LHCN-M2 (cell line): Measurements from ENCODE around the gene C13orf46. TPM values are rescaled to one million over a fixed set of nuclear protein-coding genes. Genes with fewer than 3 reads are reported as not detected.

ENCODE experiments used
- DNase-seq: peaks from one replicate; pipeline ENCODE4 v3.0.0-alpha.2; 2012; ENCODE audit warnings: low read depth
- total RNA-seq: library from RNA; depleted of rRNA; stranded (reverse); fragments of >200 nt; gene quantifications from 2 replicates; pipeline ENCODE4 v1.2.3, GENCODE V29; 2014

The C13orf46 gene
- total RNA-seq, 1 experiment from 2014 or later: 0.11 TPM

GRCh38 chr13:114010401-114011101 is 36.7 kb upstream of the C13orf46 start:
- no peak for DNase-seq

- DNase-seq: no peak
Measured at GRCh38 chr13:114009590-114010400, 35.9 kb upstream of the C13orf46 start.

- no peak for DNase-seq
Measured at GRCh38 chr13:114008964-114009589, 35.2 kb upstream of the C13orf46 start.

- no peak for DNase-seq
Measured at GRCh38 chr13:114007566-114007965, 33.7 kb upstream of the C13orf46 start.

- DNase-seq: no peak
Measured at GRCh38 chr13:114005206-114005724, 31.4 kb upstream of the C13orf46 start.

GRCh38 chr13:114004420-114005205 is 30.7 kb upstream of the C13orf46 start:
- no peak for DNase-seq

- no peak for DNase-seq
Measured at GRCh38 chr13:114002771-114003321, 29.0 kb upstream of the C13orf46 start.

GRCh38 chr13:114002009-114002544 is 28.2 kb upstream of the C13orf46 start:
- no peak for DNase-seq

- DNase-seq: no peak
Measured at GRCh38 chr13:114001331-114002008, 27.6 kb upstream of the C13orf46 start.

GRCh38 chr13:114000151-114001040 is 26.5 kb upstream of the C13orf46 start:
- no peak for DNase-seq

GRCh38 chr13:113999618-113999910 is 25.7 kb upstream of the C13orf46 start:
- no peak for DNase-seq

GRCh38 chr13:113998781-113999617 is 25.1 kb upstream of the C13orf46 start:
- DNase-seq: no peak

GRCh38 chr13:113997845-113998751 is 24.2 kb upstream of the C13orf46 start:
- DNase-seq: peak; percentile 92

- no peak for DNase-seq
Measured at GRCh38 chr13:113996912-113997745, 23.3 kb upstream of the C13orf46 start.

GRCh38 chr13:113996081-113996911 is 22.4 kb upstream of the C13orf46 start:
- DNase-seq: no peak
